T-helper 22 cell (primary cell): ENCODE measurements around the gene PPARD.

Experiments used
- DNase-seq: peaks from one replicate; pipeline ENCODE4 v3.0.0-alpha.2; 2020; ENCODE audit warnings: low read depth

The PPARD gene

GRCh38 chr6:35470663-35471120 lies 128.3 kb downstream of the PPARD start:
- no peak for DNase-seq

GRCh38 chr6:35471836-35472345 lies 129.5 kb downstream of the PPARD start:
- no peak for DNase-seq

GRCh38 chr6:35473075-35473849 lies 130.9 kb downstream of the PPARD start:
- no peak for DNase-seq

- DNase-seq: no peak
Observed at GRCh38 chr6:35473850-35474130, 131.4 kb downstream of the PPARD start.

GRCh38 chr6:35474131-35474941 lies 132.0 kb downstream of the PPARD start:
- DNase-seq: no peak

GRCh38 chr6:35474942-35475570 lies 132.7 kb downstream of the PPARD start:
- DNase-seq: no peak

- DNase-seq: no peak
Observed at GRCh38 chr6:35475573-35475972, 133.2 kb downstream of the PPARD start.

GRCh38 chr6:35476004-35476403 lies 133.6 kb downstream of the PPARD start:
- DNase-seq: no peak

GRCh38 chr6:35477028-35477427 lies 134.7 kb downstream of the PPARD start:
- no peak for DNase-seq
